C4-2B (cell line): ENCODE data around the gene AFF3.

Source experiments
- CTCF ChIP-seq: fragments of 450-650 bp; conservative IDR thresholded peaks from 2 replicates; pipeline ENCODE4 v1.5.1; 2017; ENCODE audit warnings: mild to moderate bottlenecking
- ZFX ChIP-seq: fragments of 450-650 bp; IDR thresholded peaks from 2 replicates; pipeline ENCODE4 v1.6.1; 2017

GRCh38 chr2:99779276-99779675 lies 363.1 kb downstream of the AFF3 start:
- no peak for TF ChIP-seq ZFX
- TF ChIP-seq CTCF = no peak
